Measurements from ENCODE around the gene PSPC1. TPM values are rescaled to one million over a fixed set of nuclear protein-coding genes. Genes with fewer than 3 reads are reported as not detected.
A peak's percentile ranks its signal among the peaks of the same experiment; 100 is the strongest.
"Not testable (repeated sequence)": the region's sequence is repeated elsewhere in the genome, so short reads cannot be mapped to it uniquely, and the experiment has no call there.

The PSPC1 gene
- total RNA-seq, 1 donor from 2014 or later = 77.0 TPM

DNA sequence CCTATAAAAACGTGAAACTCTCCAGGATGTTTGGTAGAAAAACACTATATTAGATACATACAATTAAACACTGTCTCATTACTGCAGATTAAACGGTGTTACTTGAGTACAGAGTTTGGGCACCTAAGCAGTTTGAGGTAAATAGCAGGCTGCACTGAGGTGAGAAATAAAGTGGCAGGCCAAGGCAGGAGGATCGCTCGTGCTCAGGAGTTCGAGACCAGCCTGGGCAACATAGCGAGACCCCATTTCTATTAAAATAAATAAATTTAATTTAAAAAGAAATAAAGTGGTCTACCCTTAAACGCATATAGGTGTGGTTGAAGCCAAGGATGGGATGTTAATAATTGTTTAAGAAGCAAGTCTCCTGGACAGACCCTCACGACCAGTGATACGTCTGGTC is 1.2 kb downstream of the PSPC1 start:
- no peak for DNase-seq (ENCODE audit: low spot score)
- Histone ChIP-seq H3K4me1 (no peaks in the 10 kb centered on the region), H3K27me3 (no peaks in the 10 kb centered on the region), H3K9me3 (ENCODE audit: low read depth) (peaks cover 7% of the 10 kb centered on the region), H4K20me1 (ENCODE audit: low read depth) (peaks cover 7% of the 10 kb centered on the region), H3K79me2 (ENCODE audit: low read depth) (peaks cover 41% of the 10 kb centered on the region), H3K27ac (no peak overlapping the region), H3F3A (ENCODE audit: low read depth) (peaks cover 11% of the 10 kb centered on the region), H3K36me3 (no peaks in the 10 kb centered on the region), H3K4me2 (peak overlapping the region; percentile 84), H3K9ac (peak overlapping the region; percentile 89), H2AFZ (replicated peaks) (no peak overlapping the region), H3K4me3 (peak overlapping the region; percentile 86)
- H3K27ac Mint-ChIP-seq = peak overlapping the region; percentile 49
- TF ChIP-seq CTCF (IDR thresholded peaks at IDR 0.05) (no peak), EZH2 (IDR thresholded peaks at IDR 0.05) (no peak), EZH2phosphoT487 (IDR thresholded peaks at IDR 0.05) (no peak)
- H3K9me3 Mint-ChIP-seq = peaks cover 14% of the 10 kb centered on the region
- H3K36me3 Mint-ChIP-seq = peaks cover 13% of the 10 kb centered on the region
- H3K27me3 Mint-ChIP-seq (ENCODE audit: insufficient read depth, low read depth) = peaks cover 8% of the 10 kb centered on the region
- H3K4me3 Mint-ChIP-seq = peak overlapping the region; percentile 97
- peaks cover 4% of the 10 kb centered on the region for H3K4me1 Mint-ChIP-seq

DNA sequence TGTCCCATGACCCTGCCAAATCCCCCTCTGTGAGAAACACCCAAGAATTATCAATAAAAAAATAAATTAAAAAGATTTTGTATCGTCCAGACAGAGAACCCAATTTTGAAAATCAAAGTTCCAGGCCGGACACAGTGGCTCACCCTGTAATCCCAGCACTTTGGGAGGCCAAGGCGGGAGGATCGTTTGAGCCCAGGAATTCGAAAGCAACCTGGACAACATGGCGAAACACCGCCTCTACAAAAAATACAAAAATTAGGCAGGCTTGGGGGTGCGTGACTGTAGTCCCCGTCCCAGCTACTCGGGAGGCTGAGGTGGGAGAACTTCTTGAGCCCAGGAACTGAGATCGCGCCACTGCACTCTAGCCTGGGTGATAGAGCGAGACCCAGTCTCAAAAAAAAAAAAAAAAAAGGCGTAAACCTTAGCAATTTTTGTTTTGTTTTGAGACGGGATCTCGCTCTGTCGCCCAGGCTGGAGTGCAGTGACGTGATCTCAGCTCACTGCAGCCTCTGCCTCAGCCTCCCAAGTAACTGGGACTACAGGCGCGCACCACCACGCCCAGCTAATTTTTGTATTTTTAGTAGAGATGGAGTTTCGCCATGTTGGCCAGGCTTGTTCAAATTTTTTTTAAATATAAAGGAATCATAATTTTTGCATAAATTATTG is 1.9 kb downstream of the PSPC1 start:
- not testable (repeated sequence) for H3K27me3 ChIP-seq; H3K4me1 ChIP-seq; H3K27ac Mint-ChIP-seq; H3K36me3 ChIP-seq; H2AFZ ChIP-seq (replicated peaks); H3K9ac ChIP-seq; DNase-seq (ENCODE audit: low spot score); H3K4me1 Mint-ChIP-seq; H3K9me3 ChIP-seq (ENCODE audit: low read depth); H3K27ac ChIP-seq
- Mint-ChIP-seq H3K36me3 (peaks cover 17% of the 10 kb centered on the region), H3K27me3 (ENCODE audit: insufficient read depth, low read depth) (peaks cover 10% of the 10 kb centered on the region), H3K4me3 (peak overlapping the region; percentile 97), H3K9me3 (peaks cover 17% of the 10 kb centered on the region)
- Histone ChIP-seq H4K20me1 (ENCODE audit: low read depth) (peaks cover 13% of the 10 kb centered on the region), H3K4me3 (peak overlapping the region; percentile 86), H3F3A (ENCODE audit: low read depth) (peaks cover 11% of the 10 kb centered on the region), H3K4me2 (peak overlapping the region; percentile 84), H3K79me2 (ENCODE audit: low read depth) (peaks cover 48% of the 10 kb centered on the region)

DNA sequence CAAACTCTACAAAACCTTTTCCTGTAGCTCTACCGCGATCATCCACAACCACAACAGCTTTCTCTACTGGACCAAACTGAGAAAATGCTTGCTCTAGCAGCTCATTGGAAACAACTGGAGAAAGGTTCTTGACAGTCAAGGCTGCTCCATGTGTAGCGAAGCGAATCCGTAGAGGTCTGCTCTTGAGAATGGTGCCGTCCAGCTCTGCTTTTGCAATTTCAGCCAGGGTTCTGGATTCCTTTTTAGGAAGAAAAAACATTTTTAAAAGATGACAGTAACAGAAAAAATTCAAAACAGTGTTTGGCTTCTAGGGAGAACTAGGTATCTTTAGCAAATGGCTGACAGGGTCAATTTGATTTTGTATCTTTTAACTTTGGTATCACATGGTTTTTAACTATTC is 10.4 kb downstream of the PSPC1 start:
- H3K36me3 Mint-ChIP-seq = peaks cover 57% of the 10 kb centered on the region

More for the DNA sequence above, 10.4 kb downstream of the PSPC1 start:
- TF ChIP-seq CTCF (IDR thresholded peaks at IDR 0.05) (no peak), EZH2phosphoT487 (IDR thresholded peaks at IDR 0.05) (no peak)
- H3K4me1 ChIP-seq = peaks cover 7% of the 10 kb centered on the region
- peaks cover 4% of the 10 kb centered on the region for H3K4me1 Mint-ChIP-seq
- H2AFZ ChIP-seq (replicated peaks) = no peak overlapping the region
- peaks cover 9% of the 10 kb centered on the region for H3K9me3 Mint-ChIP-seq
- H4K20me1 ChIP-seq (ENCODE audit: low read depth) = peaks cover 91% of the 10 kb centered on the region
- H3F3A ChIP-seq (ENCODE audit: low read depth) = peaks cover 8% of the 10 kb centered on the region
- H3K4me3 Mint-ChIP-seq = no peak overlapping the region
- H3K4me3 ChIP-seq = no peak overlapping the region
- peaks cover 100% of the 10 kb centered on the region for H3K79me2 ChIP-seq (ENCODE audit: low read depth)
- H3K27ac Mint-ChIP-seq = no peak overlapping the region
- no peak for DNase-seq (ENCODE audit: low spot score)
- H3K4me2 ChIP-seq = no peak overlapping the region
- peaks cover 5% of the 10 kb centered on the region for H3K27me3 Mint-ChIP-seq (ENCODE audit: insufficient read depth, low read depth)
- H3K27ac ChIP-seq = no peak overlapping the region
- H3K9me3 ChIP-seq (ENCODE audit: low read depth) = no peaks in the 10 kb centered on the region
- H3K9ac ChIP-seq = no peak overlapping the region
- peaks cover 35% of the 10 kb centered on the region for H3K36me3 ChIP-seq
- H3K27me3 ChIP-seq = no peaks in the 10 kb centered on the region
